ENCODE measurements around the gene MARCO. TPM values are rescaled to one million over a fixed set of nuclear protein-coding genes. Genes with fewer than 3 reads are reported as not detected.

MARCO gene
- total and polyA plus RNA-seq, 2 experiments from 2014 or later = not detected

DNA sequence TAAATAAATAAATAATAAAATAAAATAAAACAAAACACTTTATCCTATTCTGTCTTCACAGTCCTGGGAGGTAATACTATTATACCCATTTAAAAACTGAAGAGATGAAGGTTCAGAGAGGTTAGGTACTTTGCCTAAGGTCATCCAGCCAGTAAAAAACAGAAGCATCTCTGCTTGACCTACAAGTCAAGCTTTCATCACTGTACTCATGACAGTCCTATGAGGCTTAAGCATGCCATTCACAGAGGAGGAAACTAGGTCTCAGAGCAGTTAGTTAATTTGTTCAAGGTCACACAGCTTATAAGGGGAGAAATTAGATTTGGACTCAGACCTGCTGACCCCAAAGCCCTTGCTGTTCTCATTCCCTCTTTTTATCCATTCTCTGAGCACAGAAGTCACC lies 77.5 kb downstream of the MARCO start:
- DNase-seq (ENCODE audit: low spot score) = no peak
- no peak overlapping the region for H3K4me3 ChIP-seq
- H3K4me2 ChIP-seq = no peak overlapping the region
- H3K27ac ChIP-seq (ENCODE audit: low read depth) = no peak overlapping the region
- no peaks in the 10 kb centered on the region for H3K4me1 ChIP-seq (ENCODE audit: insufficient read depth)
- Mint-ChIP-seq H3K4me1 (peaks cover 15% of the 10 kb centered on the region), H3K27me3 (ENCODE audit: insufficient read depth, low read depth, poor library complexity) (peaks cover 5% of the 10 kb centered on the region), H3K9me3 (no peaks in the 10 kb centered on the region), H3K4me3 (no peak overlapping the region), H3K27ac (no peak overlapping the region), H3K36me3 (ENCODE audit: low read depth) (no peaks in the 10 kb centered on the region)
- no peak overlapping the region for H2AFZ ChIP-seq
- H3K9me2 ChIP-seq (ENCODE audit: insufficient read depth) = 0 out of 2 replicates have a peak, but pooled peaks cover 2% of the 10 kb centered on the region
- no peaks in the 10 kb centered on the region for H3F3A ChIP-seq (replicated peaks; ENCODE audit: low read depth)
- H4K20me1 ChIP-seq (replicated peaks; ENCODE audit: insufficient read depth) = no peaks in the 10 kb centered on the region
- TF ChIP-seq NANOG (IDR thresholded peaks at IDR 0.05; ENCODE audit: borderline replicate concordance) = no peak
- TF ChIP-seq JUNB (IDR thresholded peaks at IDR 0.05; ENCODE audit: unreplicated experiment) = no peak
- no peak for TF ChIP-seq CREB1 (CRISPR knock-in tag; IDR thresholded peaks at IDR 0.05; ENCODE audit: low read depth)
- no peak for TF ChIP-seq EZH2phosphoT487 (IDR thresholded peaks at IDR 0.05; ENCODE audit: unreplicated experiment)
- TF ChIP-seq, protein P1, sequence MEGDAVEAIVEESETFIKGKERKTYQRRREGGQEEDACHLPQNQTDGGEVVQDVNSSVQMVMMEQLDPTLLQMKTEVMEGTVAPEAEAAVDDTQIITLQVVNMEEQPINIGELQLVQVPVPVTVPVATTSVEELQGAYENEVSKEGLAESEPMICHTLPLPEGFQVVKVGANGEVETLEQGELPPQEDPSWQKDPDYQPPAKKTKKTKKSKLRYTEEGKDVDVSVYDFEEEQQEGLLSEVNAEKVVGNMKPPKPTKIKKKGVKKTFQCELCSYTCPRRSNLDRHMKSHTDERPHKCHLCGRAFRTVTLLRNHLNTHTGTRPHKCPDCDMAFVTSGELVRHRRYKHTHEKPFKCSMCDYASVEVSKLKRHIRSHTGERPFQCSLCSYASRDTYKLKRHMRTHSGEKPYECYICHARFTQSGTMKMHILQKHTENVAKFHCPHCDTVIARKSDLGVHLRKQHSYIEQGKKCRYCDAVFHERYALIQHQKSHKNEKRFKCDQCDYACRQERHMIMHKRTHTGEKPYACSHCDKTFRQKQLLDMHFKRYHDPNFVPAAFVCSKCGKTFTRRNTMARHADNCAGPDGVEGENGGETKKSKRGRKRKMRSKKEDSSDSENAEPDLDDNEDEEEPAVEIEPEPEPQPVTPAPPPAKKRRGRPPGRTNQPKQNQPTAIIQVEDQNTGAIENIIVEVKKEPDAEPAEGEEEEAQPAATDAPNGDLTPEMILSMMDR (conservative IDR thresholded peaks at IDR 0.05; ENCODE audit: low read depth in 2 of 2) = no peak
- TF ChIP-seq, protein P2, sequence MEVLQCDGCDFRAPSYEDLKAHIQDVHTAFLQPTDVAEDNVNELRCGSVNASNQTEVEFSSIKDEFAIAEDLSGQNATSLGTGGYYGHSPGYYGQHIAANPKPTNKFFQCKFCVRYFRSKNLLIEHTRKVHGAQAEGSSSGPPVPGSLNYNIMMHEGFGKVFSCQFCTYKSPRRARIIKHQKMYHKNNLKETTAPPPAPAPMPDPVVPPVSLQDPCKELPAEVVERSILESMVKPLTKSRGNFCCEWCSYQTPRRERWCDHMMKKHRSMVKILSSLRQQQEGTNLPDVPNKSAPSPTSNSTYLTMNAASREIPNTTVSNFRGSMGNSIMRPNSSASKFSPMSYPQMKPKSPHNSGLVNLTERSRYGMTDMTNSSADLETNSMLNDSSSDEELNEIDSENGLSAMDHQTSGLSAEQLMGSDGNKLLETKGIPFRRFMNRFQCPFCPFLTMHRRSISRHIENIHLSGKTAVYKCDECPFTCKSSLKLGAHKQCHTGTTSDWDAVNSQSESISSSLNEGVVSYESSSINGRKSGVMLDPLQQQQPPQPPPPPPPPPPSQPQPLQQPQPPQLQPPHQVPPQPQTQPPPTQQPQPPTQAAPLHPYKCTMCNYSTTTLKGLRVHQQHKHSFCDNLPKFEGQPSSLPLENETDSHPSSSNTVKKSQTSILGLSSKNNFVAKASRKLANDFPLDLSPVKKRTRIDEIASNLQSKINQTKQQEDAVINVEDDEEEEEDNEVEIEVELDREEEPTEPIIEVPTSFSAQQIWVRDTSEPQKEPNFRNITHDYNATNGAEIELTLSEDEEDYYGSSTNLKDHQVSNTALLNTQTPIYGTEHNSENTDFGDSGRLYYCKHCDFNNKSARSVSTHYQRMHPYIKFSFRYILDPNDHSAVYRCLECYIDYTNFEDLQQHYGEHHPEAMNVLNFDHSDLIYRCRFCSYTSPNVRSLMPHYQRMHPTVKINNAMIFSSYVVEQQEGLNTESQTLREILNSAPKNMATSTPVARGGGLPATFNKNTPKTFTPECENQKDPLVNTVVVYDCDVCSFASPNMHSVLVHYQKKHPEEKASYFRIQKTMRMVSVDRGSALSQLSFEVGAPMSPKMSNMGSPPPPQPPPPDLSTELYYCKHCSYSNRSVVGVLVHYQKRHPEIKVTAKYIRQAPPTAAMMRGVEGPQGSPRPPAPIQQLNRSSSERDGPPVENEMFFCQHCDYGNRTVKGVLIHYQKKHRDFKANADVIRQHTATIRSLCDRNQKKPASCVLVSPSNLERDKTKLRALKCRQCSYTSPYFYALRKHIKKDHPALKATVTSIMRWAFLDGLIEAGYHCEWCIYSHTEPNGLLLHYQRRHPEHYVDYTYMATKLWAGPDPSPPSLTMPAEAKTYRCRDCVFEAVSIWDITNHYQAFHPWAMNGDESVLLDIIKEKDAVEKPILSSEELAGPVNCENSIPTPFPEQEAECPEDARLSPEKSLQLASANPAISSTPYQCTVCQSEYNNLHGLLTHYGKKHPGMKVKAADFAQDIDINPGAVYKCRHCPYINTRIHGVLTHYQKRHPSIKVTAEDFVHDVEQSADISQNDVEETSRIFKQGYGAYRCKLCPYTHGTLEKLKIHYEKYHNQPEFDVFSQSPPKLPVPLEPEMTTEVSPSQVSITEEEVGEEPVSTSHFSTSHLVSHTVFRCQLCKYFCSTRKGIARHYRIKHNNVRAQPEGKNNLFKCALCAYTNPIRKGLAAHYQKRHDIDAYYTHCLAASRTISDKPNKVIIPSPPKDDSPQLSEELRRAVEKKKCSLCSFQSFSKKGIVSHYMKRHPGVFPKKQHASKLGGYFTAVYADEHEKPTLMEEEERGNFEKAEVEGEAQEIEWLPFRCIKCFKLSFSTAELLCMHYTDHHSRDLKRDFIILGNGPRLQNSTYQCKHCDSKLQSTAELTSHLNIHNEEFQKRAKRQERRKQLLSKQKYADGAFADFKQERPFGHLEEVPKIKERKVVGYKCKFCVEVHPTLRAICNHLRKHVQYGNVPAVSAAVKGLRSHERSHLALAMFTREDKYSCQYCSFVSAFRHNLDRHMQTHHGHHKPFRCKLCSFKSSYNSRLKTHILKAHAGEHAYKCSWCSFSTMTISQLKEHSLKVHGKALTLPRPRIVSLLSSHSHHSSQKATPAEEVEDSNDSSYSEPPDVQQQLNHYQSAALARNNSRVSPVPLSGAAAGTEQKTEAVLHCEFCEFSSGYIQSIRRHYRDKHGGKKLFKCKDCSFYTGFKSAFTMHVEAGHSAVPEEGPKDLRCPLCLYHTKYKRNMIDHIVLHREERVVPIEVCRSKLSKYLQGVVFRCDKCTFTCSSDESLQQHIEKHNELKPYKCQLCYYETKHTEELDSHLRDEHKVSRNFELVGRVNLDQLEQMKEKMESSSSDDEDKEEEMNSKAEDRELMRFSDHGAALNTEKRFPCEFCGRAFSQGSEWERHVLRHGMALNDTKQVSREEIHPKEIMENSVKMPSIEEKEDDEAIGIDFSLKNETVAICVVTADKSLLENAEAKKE (CRISPR knock-in tag; IDR thresholded peaks at IDR 0.05) = no peak
- TF ChIP-seq ZNF331 (CRISPR knock-in tag; IDR thresholded peaks at IDR 0.05; ENCODE audit: low read depth) = no peak
- TF ChIP-seq, protein P3, sequence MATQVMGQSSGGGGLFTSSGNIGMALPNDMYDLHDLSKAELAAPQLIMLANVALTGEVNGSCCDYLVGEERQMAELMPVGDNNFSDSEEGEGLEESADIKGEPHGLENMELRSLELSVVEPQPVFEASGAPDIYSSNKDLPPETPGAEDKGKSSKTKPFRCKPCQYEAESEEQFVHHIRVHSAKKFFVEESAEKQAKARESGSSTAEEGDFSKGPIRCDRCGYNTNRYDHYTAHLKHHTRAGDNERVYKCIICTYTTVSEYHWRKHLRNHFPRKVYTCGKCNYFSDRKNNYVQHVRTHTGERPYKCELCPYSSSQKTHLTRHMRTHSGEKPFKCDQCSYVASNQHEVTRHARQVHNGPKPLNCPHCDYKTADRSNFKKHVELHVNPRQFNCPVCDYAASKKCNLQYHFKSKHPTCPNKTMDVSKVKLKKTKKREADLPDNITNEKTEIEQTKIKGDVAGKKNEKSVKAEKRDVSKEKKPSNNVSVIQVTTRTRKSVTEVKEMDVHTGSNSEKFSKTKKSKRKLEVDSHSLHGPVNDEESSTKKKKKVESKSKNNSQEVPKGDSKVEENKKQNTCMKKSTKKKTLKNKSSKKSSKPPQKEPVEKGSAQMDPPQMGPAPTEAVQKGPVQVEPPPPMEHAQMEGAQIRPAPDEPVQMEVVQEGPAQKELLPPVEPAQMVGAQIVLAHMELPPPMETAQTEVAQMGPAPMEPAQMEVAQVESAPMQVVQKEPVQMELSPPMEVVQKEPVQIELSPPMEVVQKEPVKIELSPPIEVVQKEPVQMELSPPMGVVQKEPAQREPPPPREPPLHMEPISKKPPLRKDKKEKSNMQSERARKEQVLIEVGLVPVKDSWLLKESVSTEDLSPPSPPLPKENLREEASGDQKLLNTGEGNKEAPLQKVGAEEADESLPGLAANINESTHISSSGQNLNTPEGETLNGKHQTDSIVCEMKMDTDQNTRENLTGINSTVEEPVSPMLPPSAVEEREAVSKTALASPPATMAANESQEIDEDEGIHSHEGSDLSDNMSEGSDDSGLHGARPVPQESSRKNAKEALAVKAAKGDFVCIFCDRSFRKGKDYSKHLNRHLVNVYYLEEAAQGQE (IDR thresholded peaks at IDR 0.05; ENCODE audit: unreplicated experiment) = no peak
- TF ChIP-seq ETS1 (IDR thresholded peaks at IDR 0.05) = no peak
- TF ChIP-seq STAT1 (IDR thresholded peaks at IDR 0.05; ENCODE audit: unreplicated experiment) = no peak
- no peak for TF ChIP-seq ZNF114 (CRISPR knock-in tag; IDR thresholded peaks at IDR 0.05)
- TF ChIP-seq POLR2AphosphoS5 (IDR thresholded peaks at IDR 0.05; ENCODE audit: low read depth) = no peak
- TF ChIP-seq EZH2 (IDR thresholded peaks at IDR 0.05; ENCODE audit: low read depth, unreplicated experiment) = no peak
- H3K36me3 ChIP-seq (ENCODE audit: insufficient read depth) = no peaks in the 10 kb centered on the region
- H3K79me2 ChIP-seq (replicated peaks; ENCODE audit: insufficient read depth) = no peaks in the 10 kb centered on the region
- ATAC-seq = no peak
- H3K27me3 ChIP-seq (ENCODE audit: insufficient read depth) = no peaks in the 10 kb centered on the region
